GM12878 (cell line): ENCODE results near the gene SGSM2. TPM values are rescaled to one million over a fixed set of nuclear protein-coding genes. Genes with fewer than 3 reads are reported as not detected.

Experiments
- CBX5 ChIP-seq: sonication (generic); IDR thresholded peaks from 2 replicates; pipeline ENCODE4 v1.6.1; 2016; ENCODE audit warnings: low read depth, moderate library complexity, mild to moderate bottlenecking, inconsistent platforms
- GATAD2B ChIP-seq: fragments of 450-650 bp; conservative IDR thresholded peaks from 2 replicates; pipeline ENCODE4 v1.6.1; 2017; ENCODE audit warnings: low read depth, mild to moderate bottlenecking, moderate library complexity
- HDAC2 ChIP-seq: fragments of 200-600 bp; sonication (generic); IDR thresholded peaks from 2 replicates; pipeline ENCODE4 v1.6.1; 2017
- IRF4 ChIP-seq: IDR thresholded peaks from 2 replicates; pipeline ENCODE4 v1.6.1; 2011; ENCODE audit warnings: low read depth, low read length
- MEF2B ChIP-seq: fragments of 450-650 bp; IDR thresholded peaks from 2 replicates; pipeline ENCODE4 v1.6.1; 2018; ENCODE audit warnings: mild to moderate bottlenecking, moderate library complexity; ENCODE audit not compliant: partially characterized antibody, poor library complexity, severe bottlenecking
- MYB ChIP-seq: fragments of 150-350 bp; IDR thresholded peaks from 2 replicates; pipeline ENCODE4 v1.6.1; 2014; ENCODE audit warnings: mild to moderate bottlenecking, low read depth, low read length, borderline replicate concordance
- NR2C2 ChIP-seq: IDR thresholded peaks from 2 replicates; pipeline ENCODE4 v1.6.1; 2011; ENCODE audit warnings: borderline replicate concordance, low read depth; ENCODE audit not compliant: control insufficient read depth, insufficient read length
- POLR2AphosphoS2 ChIP-seq: IDR thresholded peaks from 2 replicates; pipeline ENCODE4 v1.6.1; 2011; ENCODE audit warnings: low read depth, mild to moderate bottlenecking, low read length, improper control_type of control experiment, moderate library complexity
- polyA plus RNA-seq, 11 experiments: library from polyadenylated mRNA; depleted of rRNA in 4 of 11; unstranded in 6 of 11; stranded (reverse) in 5 of 11; fragments of >200 nt; fragmentation: Nextera tagmentation in 4 of 11; fragmentation: Illumina TruSeq in 1 of 11; extraction: Ambion mirVana in 4 of 11; extraction: Trizol in 1 of 11; gene quantifications; 1 replicate in 1 of 11; 2 replicates in 10 of 11; pipeline versions ENCODE4 v1.2.1 to v1.2.3, GENCODE V29; 2011 to 2016; ENCODE audit warnings: inconsistent platforms in 2 of 11, missing spikeins in 2 of 11, low read depth in 1 of 11
- total RNA-seq, 4 experiments: library from RNA; depleted of rRNA in 3 of 4; stranded (reverse); fragments of >200 nt in 3 of 4; fragmentation: Illumina TruSeq in 1 of 4; extraction: Trizol in 1 of 4; gene quantifications; 2 replicates each; pipeline versions ENCODE4 v1.2.1 to v1.2.3, GENCODE V29; 2013 to 2021
- TF ChIP-seq, protein P1 (sequence below): fragments of 450-650 bp; formaldehyde crosslinking; IDR thresholded peaks from 2 replicates; pipeline ENCODE4 v1.4.0; 2022; ENCODE audit warnings: mild to moderate bottlenecking, moderate library complexity
- TF ChIP-seq, protein P2 (sequence below): IDR thresholded peaks from 2 replicates; pipeline ENCODE4 v1.6.1; 2011; ENCODE audit warnings: low read depth, low read length, improper control_type of control experiment, borderline replicate concordance
- TF ChIP-seq, protein P3 (sequence below): fragments of 450-650 bp; IDR thresholded peaks from 2 replicates; pipeline ENCODE4 v1.6.1; 2016; ENCODE audit warnings: mild to moderate bottlenecking

Gene SGSM2
- total and polyA plus RNA-seq, 10 of the 15 experiments (the other 5 are each of a cell fraction or from before 2014, with no cell fraction given): 0.50 to 50.9 (median 18.5) TPM

DNA sequence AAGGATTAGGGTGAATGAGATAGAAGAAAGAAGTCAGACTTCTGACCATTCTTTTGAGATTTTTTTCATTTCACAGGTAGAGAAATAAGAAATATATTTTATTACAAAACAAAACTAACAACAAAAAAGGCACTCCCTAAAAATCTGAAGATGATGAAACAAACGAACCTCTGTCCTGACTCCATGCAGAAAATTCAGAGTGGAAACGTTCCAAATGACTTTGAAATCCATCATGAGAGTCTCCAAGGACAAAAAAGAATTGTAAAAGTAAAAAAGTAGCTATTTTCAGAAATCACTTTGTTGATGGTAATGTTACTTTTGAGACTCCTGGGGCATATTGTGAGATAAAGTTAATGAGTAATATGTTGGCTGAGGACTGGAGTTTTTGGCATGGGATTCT, 89.9 kb downstream of the SGSM2 start (continued):
- TF ChIP-seq, protein P1, sequence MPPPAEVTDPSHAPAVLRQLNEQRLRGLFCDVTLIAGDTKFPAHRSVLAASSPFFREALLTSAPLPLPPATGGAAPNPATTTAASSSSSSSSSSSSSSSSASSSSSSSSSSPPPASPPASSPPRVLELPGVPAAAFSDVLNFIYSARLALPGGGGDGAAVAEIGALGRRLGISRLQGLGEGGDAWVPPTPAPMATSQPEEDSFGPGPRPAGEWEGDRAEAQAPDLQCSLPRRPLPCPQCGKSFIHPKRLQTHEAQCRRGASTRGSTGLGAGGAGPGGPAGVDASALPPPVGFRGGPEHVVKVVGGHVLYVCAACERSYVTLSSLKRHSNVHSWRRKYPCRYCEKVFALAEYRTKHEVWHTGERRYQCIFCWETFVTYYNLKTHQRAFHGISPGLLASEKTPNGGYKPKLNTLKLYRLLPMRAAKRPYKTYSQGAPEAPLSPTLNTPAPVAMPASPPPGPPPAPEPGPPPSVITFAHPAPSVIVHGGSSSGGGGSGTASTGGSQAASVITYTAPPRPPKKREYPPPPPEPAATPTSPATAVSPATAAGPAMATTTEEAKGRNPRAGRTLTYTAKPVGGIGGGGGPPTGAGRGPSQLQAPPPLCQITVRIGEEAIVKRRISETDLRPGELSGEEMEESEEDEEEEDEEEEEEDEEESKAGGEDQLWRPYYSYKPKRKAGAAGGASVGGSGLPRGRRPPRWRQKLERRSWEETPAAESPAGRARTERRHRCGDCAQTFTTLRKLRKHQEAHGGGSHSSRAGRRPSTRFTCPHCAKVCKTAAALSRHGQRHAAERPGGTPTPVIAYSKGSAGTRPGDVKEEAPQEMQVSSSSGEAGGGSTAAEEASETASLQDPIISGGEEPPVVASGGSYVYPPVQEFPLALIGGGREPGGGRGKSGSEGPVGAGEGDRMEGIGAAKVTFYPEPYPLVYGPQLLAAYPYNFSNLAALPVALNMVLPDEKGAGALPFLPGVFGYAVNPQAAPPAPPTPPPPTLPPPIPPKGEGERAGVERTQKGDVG (CRISPR knock-in tag): no peak
- TF ChIP-seq MEF2B (no peak), CBX5 (no peak), NR2C2 (no peak), GATAD2B (no peak), POLR2AphosphoS2 (no peak), MYB (no peak), HDAC2 (no peak), IRF4 (no peak)
- TF ChIP-seq, protein P2, sequence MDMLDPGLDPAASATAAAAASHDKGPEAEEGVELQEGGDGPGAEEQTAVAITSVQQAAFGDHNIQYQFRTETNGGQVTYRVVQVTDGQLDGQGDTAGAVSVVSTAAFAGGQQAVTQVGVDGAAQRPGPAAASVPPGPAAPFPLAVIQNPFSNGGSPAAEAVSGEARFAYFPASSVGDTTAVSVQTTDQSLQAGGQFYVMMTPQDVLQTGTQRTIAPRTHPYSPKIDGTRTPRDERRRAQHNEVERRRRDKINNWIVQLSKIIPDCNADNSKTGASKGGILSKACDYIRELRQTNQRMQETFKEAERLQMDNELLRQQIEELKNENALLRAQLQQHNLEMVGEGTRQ: no peak
- TF ChIP-seq, protein P3, sequence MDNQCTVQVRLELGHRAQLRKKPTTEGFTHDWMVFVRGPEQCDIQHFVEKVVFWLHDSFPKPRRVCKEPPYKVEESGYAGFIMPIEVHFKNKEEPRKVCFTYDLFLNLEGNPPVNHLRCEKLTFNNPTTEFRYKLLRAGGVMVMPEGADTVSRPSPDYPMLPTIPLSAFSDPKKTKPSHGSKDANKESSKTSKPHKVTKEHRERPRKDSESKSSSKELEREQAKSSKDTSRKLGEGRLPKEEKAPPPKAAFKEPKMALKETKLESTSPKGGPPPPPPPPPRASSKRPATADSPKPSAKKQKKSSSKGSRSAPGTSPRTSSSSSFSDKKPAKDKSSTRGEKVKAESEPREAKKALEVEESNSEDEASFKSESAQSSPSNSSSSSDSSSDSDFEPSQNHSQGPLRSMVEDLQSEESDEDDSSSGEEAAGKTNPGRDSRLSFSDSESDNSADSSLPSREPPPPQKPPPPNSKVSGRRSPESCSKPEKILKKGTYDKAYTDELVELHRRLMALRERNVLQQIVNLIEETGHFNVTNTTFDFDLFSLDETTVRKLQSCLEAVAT: no peak
